HL-60 (cell line): Measurements from ENCODE around the gene NR2F1.

Source experiments
- DNase-seq, 2 experiments: peaks; one replicate each; pipeline ENCODE4 v3.0.0-alpha.2; 2010 to 2020; ENCODE audit warnings: low read depth in 1 of 2, low spot score in 1 of 2
- H3K27ac ChIP-seq: fragments of 250-450 bp; sonication (Bioruptor Pico); replicated peaks from 2 replicates; pipeline ENCODE4 v1.5.1; 2020; ENCODE audit warnings: mild to moderate bottlenecking, moderate library complexity
- H3K27me3 ChIP-seq: fragments of 250-450 bp; sonication (Bioruptor Pico); 2 replicates; pipeline ENCODE4 v1.5.1; 2021; ENCODE audit warnings: mild to moderate bottlenecking, moderate library complexity; ENCODE audit not compliant: insufficient read depth, poor library complexity, severe bottlenecking
- H3K4me3 ChIP-seq: replicated peaks from 2 replicates; pipeline ENCODE4 v1.5.1; 2011; ENCODE audit warnings: mild to moderate bottlenecking, control low read depth, low read length; ENCODE audit not compliant: insufficient read depth
- CTCF ChIP-seq: IDR thresholded peaks from one replicate; pipeline ENCODE4 v1.5.1; 2011; ENCODE audit warnings: low read length, control low read depth, inconsistent platforms; ENCODE audit not compliant: insufficient read depth
- GABPA ChIP-seq: IDR thresholded peaks from 2 replicates; pipeline ENCODE4 v1.6.1; 2012; ENCODE audit warnings: low read depth
- POLR2AphosphoS5 ChIP-seq: IDR thresholded peaks from 2 replicates; pipeline ENCODE4 v1.6.1; 2012; ENCODE audit warnings: low read depth
- REST ChIP-seq: IDR thresholded peaks from 2 replicates; pipeline ENCODE4 v1.6.1; 2012; ENCODE audit warnings: low read depth; ENCODE audit not compliant: insufficient replicate concordance
- SPI1 ChIP-seq: IDR thresholded peaks from 2 replicates; pipeline ENCODE4 v1.6.1; 2012; ENCODE audit warnings: low read depth, mild to moderate bottlenecking, borderline replicate concordance

The NR2F1 gene

DNA sequence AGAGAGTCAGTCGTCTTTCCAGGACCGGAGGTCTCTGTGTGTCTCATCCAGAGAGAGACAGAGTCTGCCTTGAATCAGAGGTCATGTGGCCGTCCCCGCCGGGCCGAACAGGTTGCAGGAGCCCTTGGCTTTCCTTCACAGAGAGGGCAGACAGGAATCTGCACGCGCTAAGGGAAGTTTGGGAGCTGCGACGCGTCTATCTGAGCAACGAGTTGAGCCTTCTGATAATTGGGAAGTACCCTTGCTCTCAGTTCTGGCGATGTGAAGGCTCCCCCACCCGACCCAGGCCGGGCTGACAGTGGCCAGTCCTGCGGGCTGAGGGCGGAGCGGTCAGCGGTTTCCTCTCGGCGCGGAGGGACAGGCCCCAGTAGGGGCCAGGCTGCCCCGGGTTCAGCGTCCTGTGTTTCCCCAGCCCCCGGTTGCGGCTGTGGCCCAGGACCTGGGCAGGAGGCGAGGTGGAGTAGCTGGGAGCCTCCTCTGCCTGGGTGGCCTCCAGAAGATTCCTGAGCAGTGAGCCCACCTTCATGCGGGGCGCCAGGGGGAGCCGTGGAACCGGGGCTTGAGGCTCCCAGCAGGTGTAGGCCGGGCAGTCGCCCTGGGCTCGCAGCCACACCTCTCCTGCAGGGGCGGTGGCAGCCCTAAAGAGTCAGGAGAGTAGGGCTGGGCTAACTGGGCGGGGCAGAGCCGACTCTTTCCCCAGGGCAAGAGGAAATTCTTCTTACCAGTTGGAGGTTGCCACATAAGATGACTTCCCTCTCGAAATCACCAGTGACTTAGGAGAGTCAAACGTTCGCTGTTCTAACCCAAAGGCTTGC lies 13.9 kb downstream of the NR2F1 start:
- no peak overlapping the region for H3K4me3 ChIP-seq

DNA sequence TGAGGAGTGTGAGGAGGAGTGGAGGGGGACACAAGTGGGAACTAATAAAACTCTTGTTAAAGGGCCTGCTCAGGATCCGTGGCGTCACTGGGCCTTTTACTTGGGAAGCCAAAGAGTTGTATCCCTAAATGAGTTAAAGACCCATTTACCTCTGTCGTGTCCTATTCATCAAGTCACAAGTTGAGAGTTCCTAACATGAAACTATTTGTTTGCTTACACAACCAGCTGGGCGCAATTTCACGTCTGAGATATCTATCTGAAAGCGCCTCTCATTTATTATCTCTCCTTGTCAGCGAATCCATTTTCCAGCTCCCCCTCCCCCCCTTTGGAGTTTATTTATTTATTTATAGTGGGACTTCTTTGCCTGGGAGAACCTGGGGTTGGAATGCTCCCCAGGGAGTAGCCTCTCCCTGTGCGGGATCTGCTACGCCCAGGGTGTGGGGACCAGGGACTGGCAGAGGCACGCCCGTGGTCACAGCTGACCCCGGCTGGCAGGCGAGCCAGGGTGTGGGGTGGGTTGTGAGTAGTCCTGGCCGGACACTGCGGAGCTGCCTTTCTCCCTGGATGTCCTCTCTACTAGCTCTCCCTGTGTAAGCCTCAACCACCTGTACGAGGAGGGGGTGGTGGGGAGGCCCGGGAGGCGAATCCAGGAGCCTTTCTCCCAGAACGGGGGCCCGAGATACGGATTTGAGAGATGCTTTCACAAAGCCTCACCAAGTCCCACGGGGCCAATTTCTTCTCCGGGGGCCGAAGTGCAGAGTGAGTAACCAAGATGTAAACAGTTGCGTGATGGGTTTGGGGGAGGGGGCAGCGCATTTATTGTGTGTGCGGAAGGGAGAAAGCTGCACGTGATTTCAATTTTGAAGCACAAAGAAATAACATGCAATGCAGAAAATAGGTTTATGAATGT lies 15.3 kb downstream of the NR2F1 start:
- Histone ChIP-seq H3K27me3 (peaks cover 3% of the 10 kb centered on the region), H3K27ac (no peak overlapping the region), H3K4me3 (no peak overlapping the region)
- no peak for DNase-seq
- no peak for TF ChIP-seq POLR2AphosphoS5
- TF ChIP-seq SPI1 = no peak
- no peak for TF ChIP-seq GABPA
- TF ChIP-seq CTCF = no peak
- no peak for TF ChIP-seq REST

More for the DNA sequence above, 13.9 kb downstream of the NR2F1 start:
- Histone ChIP-seq H3K27me3 (peaks cover 3% of the 10 kb centered on the region), H3K27ac (no peak overlapping the region)
- TF ChIP-seq CTCF (no peak), GABPA (no peak), REST (no peak), POLR2AphosphoS5 (no peak), SPI1 (no peak)
- DNase-seq = peak in 1 of 2 experiments; percentile 60

- TF ChIP-seq POLR2AphosphoS5 (no peak), GABPA (no peak), REST (no peak), SPI1 (no peak), CTCF (no peak)
- Histone ChIP-seq H3K27ac (no peak overlapping the region), H3K27me3 (peaks cover 3% of the 10 kb centered on the region), H3K4me3 (no peak overlapping the region)
- DNase-seq = no peak
Observed at GRCh38 chr5:93599001-93599379, 16.0 kb downstream of the NR2F1 start.
